Adrenal gland (tissue), 12 donors: Measurements from ENCODE around the gene CRYGN. TPM values are rescaled to one million over a fixed set of nuclear protein-coding genes. Genes with fewer than 3 reads are reported as not detected.

ENCODE experiments used
- DNase-seq, 7 donors: peaks; one replicate each; pipeline ENCODE4 v3.0.0-alpha.2; 2019 to 2020
- H3K27ac ChIP-seq, 5 donors: fragments of 200-600 bp; sonication (generic) in 4 of 5; 1 replicate in 3 of 5; 2 replicates in 2 of 5; pipeline versions ENCODE4 v1.5.1 to v1.8.0; 2016 to 2020; ENCODE audit warnings: mild to moderate bottlenecking in 1 of 5
- H3K27me3 ChIP-seq: fragments of 200-600 bp; 2 replicates; pipeline ENCODE4 v1.8.0; 2021
- H3K36me3 ChIP-seq, 2 donors: fragments of 200-600 bp; replicated peaks in 1 of 2; 1 replicate in 1 of 2; 2 replicates in 1 of 2; pipeline versions ENCODE4 v1.5.1 to v1.8.0; 2018 to 2022
- H3K4me1 ChIP-seq, 2 donors: fragments of 200-600 bp; replicated peaks in 1 of 2; 1 replicate in 1 of 2; 2 replicates in 1 of 2; pipeline versions ENCODE4 v1.5.1 to v1.8.0; 2018 to 2021
- H3K4me3 ChIP-seq, 4 donors: fragments of 200-600 bp; sonication (generic) in 3 of 4; one replicate each; pipeline ENCODE4 v1.5.1; 2016 to 2018
- H3K9me3 ChIP-seq, 3 donors: fragments of 200-600 bp; sonication (generic) in 1 of 3; replicated peaks in 1 of 3; 1 replicate in 2 of 3; 2 replicates in 1 of 3; pipeline versions ENCODE4 v1.5.1 to v1.8.0; 2016 to 2021
- CTCF ChIP-seq, 6 experiments: fragments of 450-650 bp in 4 of 6; fragments of 200-600 bp in 2 of 6; sonication (generic) in 1 of 6; IDR thresholded peaks; 1 replicate in 5 of 6; 2 replicates in 1 of 6; pipeline versions ENCODE4 v1.5.1 to v1.8.0; 2016 to 2021; ENCODE audit warnings: antibody characterized with exemption in 6 of 6, mild to moderate bottlenecking in 2 of 6, moderate library complexity in 1 of 6
- POLR2A ChIP-seq, 2 donors: fragments of 450-650 bp; IDR thresholded peaks; one replicate each; pipeline ENCODE4 v1.6.1; 2017; ENCODE audit warnings: antibody characterized with exemption in 2 of 2, mild to moderate bottlenecking in 2 of 2, moderate library complexity in 1 of 2
- WGBS, 4 donors: extraction: QIAGEN DNeasy Blood & Tissue Kit in 2 of 4; methylation state at CpG; one replicate each; pipeline versions ENCODE4 v1.1.5 to v1.1.7; 2013 to 2017; 5-methylcytosine and 5-hydroxymethylcytosine counted together
- intact Hi-C, 2 donors: fragments of 100-400 bp; cut with DNase I; formaldehyde crosslinking; loops; one replicate each; pipeline versions ENCODE4 v1.14.1 to v1.15.0; 2022 to 2023
- polyA plus RNA-seq, 3 donors: library from polyadenylated mRNA; stranded (reverse); fragments of 200-250 nt in 2 of 3; fragments of 350-450 nt in 1 of 3; fragmentation: Illumina TruSeq in 1 of 3; extraction: RNeasy Lipid Tissue Mini Kit (QIAGEN cat#74804) in 1 of 3; gene quantifications; one replicate each; pipeline ENCODE4 v1.2.3, GENCODE V29; 2013 to 2014
- total RNA-seq, 9 donors: library from RNA; depleted of rRNA in 4 of 9; stranded (reverse); fragments of >200 nt in 4 of 9; fragments of 120-200 nt in 1 of 9; fragmentation: NEBNext Ultra II Directional in 1 of 9; extraction: Animal tissue kit (Norgen Biotek cat#: 25700) in 1 of 9; gene quantifications; one replicate each; pipeline versions ENCODE4 v1.1.0 to v1.2.4, GENCODE V29; 2013 to 2023
- donor health status: healthy with polysubstance abuse.
- donor health status: Bipolar disorder and iron deficiency.
- donor health status: DM: yes; HTN: yes; CAD: no.
- donor health status: DM: no; HTN: no; CAD: no.
- donor health status: DM: no; HTN: no; CAD: no.
- donor health status: DM: yes; HTN: yes; CAD: no.

The CRYGN gene
- total and polyA plus RNA-seq, 12 donors: 0.11 to 0.88 (median 0.49) TPM; not detected in 6

GRCh38 chr7:151449990-151450389 is 10.0 kb upstream of the CRYGN start:
- no peak for TF ChIP-seq CTCF (IDR thresholded peaks at IDR 0.05)
- TF ChIP-seq POLR2A (IDR thresholded peaks at IDR 0.05): no peak
- Histone ChIP-seq H3K27me3 (no peaks in the 10 kb centered on the region), H3K9me3 (no peaks in the 10 kb centered on the region), H3K4me3 (no peak overlapping the region), H3K36me3 (no peaks in the 10 kb centered on the region), H3K27ac (no peak overlapping the region), H3K4me1 (peaks cover 0 to 4% of the 10 kb centered on the region in 2 donors)
- peak in 1 of 7 donors; percentile 10 for DNase-seq
- WGBS, 4 donors: 84 to 92% (median 85%) methylated on average over 9 of the region's 9 CpGs
- intact Hi-C loops: loop anchor here (5.0 kb wide), 1 partner anchor 83 kb away; no protein-coding TSS in a partner anchor

GRCh38 chr7:151448261-151449252 is 8.6 kb upstream of the CRYGN start:
- Histone ChIP-seq H3K27ac (peak overlapping the region in 4 of 5 donors; percentile 59 to 79 (median 65)), H3K27me3 (no peaks in the 10 kb centered on the region)
- WGBS, 4 donors: 4 to 11% (median 7%) methylated on average over 17 to 61 of the region's 61 CpGs

GRCh38 chr7:151447901-151448260 is 7.9 kb upstream of the CRYGN start:
- TF ChIP-seq POLR2A (IDR thresholded peaks at IDR 0.05) (no peak), CTCF (IDR thresholded peaks at IDR 0.05) (no peak)

More at GRCh38 chr7:151448261-151449252, 8.6 kb upstream of the CRYGN start:
- TF ChIP-seq CTCF (IDR thresholded peaks at IDR 0.05) (peak; percentile 67 to 88 (median 76)), POLR2A (IDR thresholded peaks at IDR 0.05) (peak; percentile 9 to 57)
- DNase-seq: peak; percentile 74 to 87 (median 78)
- H3K9me3 ChIP-seq: no peaks in the 10 kb centered on the region
- H3K36me3 ChIP-seq: no peaks in the 10 kb centered on the region
- H3K4me3 ChIP-seq: peak overlapping the region in 3 of 4 donors; percentile 44 to 62 (median 54)
- intact Hi-C loops: loop anchor here in 1 of 2 donors (5.0 kb wide), 1 partner anchor 81 kb away; no protein-coding TSS in a partner anchor
- peaks cover 0 to 4% of the 10 kb centered on the region in 2 donors for H3K4me1 ChIP-seq

GRCh38 chr7:151447312-151447711 is 7.4 kb upstream of the CRYGN start:
- no peak for DNase-seq
- no peak overlapping the region for H3K27ac ChIP-seq
- intact Hi-C loops: loop anchor here in 1 of 2 donors (5.0 kb wide), 1 partner anchor 80 kb away; no protein-coding TSS in a partner anchor
- H3K4me1 ChIP-seq: peaks cover 0 to 4% of the 10 kb centered on the region in 2 donors
- H3K9me3 ChIP-seq: no peaks in the 10 kb centered on the region
- 92 to 99% (median 95%) methylated on average over 16 to 18 of the region's 18 CpGs for WGBS, 4 donors
- TF ChIP-seq POLR2A (IDR thresholded peaks at IDR 0.05) (no peak), CTCF (IDR thresholded peaks at IDR 0.05) (no peak)
- H3K27me3 ChIP-seq: no peaks in the 10 kb centered on the region
- H3K4me3 ChIP-seq: no peak overlapping the region
- H3K36me3 ChIP-seq: no peaks in the 10 kb centered on the region

More at GRCh38 chr7:151447901-151448260, 7.9 kb upstream of the CRYGN start:
- no peak for DNase-seq
- Histone ChIP-seq H3K4me3 (peak overlapping the region in 2 of 4 donors; percentile 44 to 54), H3K27ac (peak overlapping the region in 4 of 5 donors; percentile 59 to 79 (median 65)), H3K27me3 (no peaks in the 10 kb centered on the region), H3K9me3 (no peaks in the 10 kb centered on the region), H3K36me3 (no peaks in the 10 kb centered on the region), H3K4me1 (peaks cover 0 to 4% of the 10 kb centered on the region in 2 donors)
- intact Hi-C loops: loop anchor here in 1 of 2 donors (5.0 kb wide), 1 partner anchor 81 kb away; no protein-coding TSS in a partner anchor
- 66 to 76% (median 71%) methylated on average over 23 to 26 of the region's 26 CpGs for WGBS, 4 donors
